Hepatocyte (in vitro differentiated cells): ENCODE data around the gene MYO18B. TPM values are rescaled to one million over a fixed set of nuclear protein-coding genes. Genes with fewer than 3 reads are reported as not detected.

Experiments used
- DNase-seq: peaks from one replicate; pipeline ENCODE4 v3.0.0-alpha.2; 2016; ENCODE audit warnings: low spot score
- H2AFZ ChIP-seq: fragments of 200-600 bp; sonication (generic); 2 replicates; pipeline ENCODE4 v1.6.0; 2016; ENCODE audit warnings: antibody characterized with exemption, mild to moderate bottlenecking
- H3K27ac ChIP-seq: fragments of 200-600 bp; sonication (generic); 2 replicates; pipeline ENCODE4 v1.5.1; 2016; ENCODE audit warnings: mild to moderate bottlenecking
- H3K27me3 ChIP-seq: fragments of 200-600 bp; sonication (generic); 2 replicates; pipeline ENCODE4 v1.6.1; 2016
- H3K36me3 ChIP-seq: fragments of 200-600 bp; sonication (generic); replicated peaks from 2 replicates; pipeline ENCODE4 v1.5.1; 2016; ENCODE audit warnings: low read depth; ENCODE audit not compliant: insufficient read depth
- H3K4me1 ChIP-seq: fragments of 200-600 bp; sonication (generic); 2 replicates; pipeline ENCODE4 v1.5.1; 2016; ENCODE audit warnings: mild to moderate bottlenecking, moderate library complexity; ENCODE audit not compliant: insufficient read depth
- H3K4me2 ChIP-seq: fragments of 200-600 bp; sonication (generic); 2 replicates; pipeline ENCODE4 v1.6.0; 2016
- H3K4me3 ChIP-seq: fragments of 200-600 bp; sonication (generic); 2 replicates; pipeline ENCODE4 v1.5.1; 2016; ENCODE audit warnings: mild to moderate bottlenecking
- H3K79me2 ChIP-seq: fragments of 200-600 bp; sonication (generic); 2 replicates; pipeline ENCODE4 v1.6.0; 2017; ENCODE audit warnings: mild to moderate bottlenecking
- H3K9me2 ChIP-seq: fragments of 200-600 bp; sonication (generic); replicated peaks from 2 replicates; pipeline ENCODE4 v1.6.0; 2017; ENCODE audit warnings: mild to moderate bottlenecking; ENCODE audit not compliant: insufficient read depth
- H3K9me3 ChIP-seq: fragments of 200-600 bp; sonication (generic); 2 replicates; pipeline ENCODE4 v1.5.1; 2016; ENCODE audit warnings: low read depth, mild to moderate bottlenecking
- H4K20me1 ChIP-seq: fragments of 200-600 bp; sonication (generic); 2 replicates; pipeline ENCODE4 v1.6.0; 2016; ENCODE audit warnings: mild to moderate bottlenecking; ENCODE audit not compliant: insufficient read depth, poor library complexity, severe bottlenecking
- CTCF ChIP-seq: fragments of 200-600 bp; sonication (generic); IDR thresholded peaks from 2 replicates; pipeline ENCODE4 v1.5.1; 2016; ENCODE audit warnings: antibody characterized with exemption, mild to moderate bottlenecking; ENCODE audit not compliant: poor library complexity
- EZH2 ChIP-seq: fragments of 200-600 bp; sonication (generic); IDR thresholded peaks from 2 replicates; pipeline ENCODE4 v1.6.1; 2016; ENCODE audit warnings: antibody characterized with exemption, mild to moderate bottlenecking, borderline replicate concordance
- EZH2phosphoT487 ChIP-seq: fragments of 200-600 bp; sonication (generic); IDR thresholded peaks from one replicate; pipeline ENCODE4 v1.6.1; 2018; ENCODE audit warnings: antibody characterized with exemption, mild to moderate bottlenecking, low read depth, moderate library complexity; ENCODE audit not compliant: unreplicated experiment, severe bottlenecking
- WGBS: methylation state at CpG from one replicate; pipeline ENCODE4 v1.1.6; 2016; ENCODE audit warnings: low lambda C conversion rate; ENCODE audit errors: missing lambda C conversion rate; 5-methylcytosine and 5-hydroxymethylcytosine counted together
- polyA plus RNA-seq: library from polyadenylated mRNA; unstranded; fragments of >200 nt; fragmentation: Nextera tagmentation; extraction: Ambion mirVana; gene quantifications from 2 replicates; pipeline ENCODE4 v1.2.1, GENCODE V29; 2016
- total RNA-seq: library from RNA; depleted of rRNA; stranded (reverse); fragments of >200 nt; gene quantifications from 2 replicates; pipeline ENCODE4 v1.2.3, GENCODE V29; 2014

The MYO18B gene
- total and polyA plus RNA-seq, 2 experiments from 2014 or later, result 0.23 TPM; not detected in 1

- H3K36me3 ChIP-seq, result no peaks in the 10 kb centered on the region
- H3K4me3 ChIP-seq, result no peak overlapping the region
- H3K4me2 ChIP-seq, result no peak overlapping the region
- H3K9me3 ChIP-seq, result no peaks in the 10 kb centered on the region
- H4K20me1 ChIP-seq, result no peaks in the 10 kb centered on the region
- 53% methylated on average over 2 of the region's 2 CpGs for WGBS
- H2AFZ ChIP-seq, result no peak overlapping the region
- H3K79me2 ChIP-seq, result no peaks in the 10 kb centered on the region
- no peaks in the 10 kb centered on the region for H3K9me2 ChIP-seq
- DNase-seq, result no peak
- H3K27me3 ChIP-seq, result peaks cover 25% of the 10 kb centered on the region
- no peaks in the 10 kb centered on the region for H3K4me1 ChIP-seq
- H3K27ac ChIP-seq, result no peak overlapping the region
- TF ChIP-seq EZH2 (no peak), EZH2phosphoT487 (no peak), CTCF (no peak)
These were observed 323.9 kb downstream of the MYO18B start for GRCh38 chr22:26065847-26066246.

GRCh38 chr22:26066534-26066933 is 324.5 kb downstream of the MYO18B start:
- TF ChIP-seq CTCF (peak; percentile 6), EZH2phosphoT487 (no peak), EZH2 (no peak)
- no peaks in the 10 kb centered on the region for H3K9me2 ChIP-seq
- no peaks in the 10 kb centered on the region for H3K36me3 ChIP-seq
- peaks cover 25% of the 10 kb centered on the region for H3K27me3 ChIP-seq
- H3K4me2 ChIP-seq, result peak overlapping the region; percentile 24
- H4K20me1 ChIP-seq, result no peaks in the 10 kb centered on the region
- no peak overlapping the region for H2AFZ ChIP-seq
- DNase-seq, result peak; percentile 17
- no peaks in the 10 kb centered on the region for H3K4me1 ChIP-seq
- no peaks in the 10 kb centered on the region for H3K79me2 ChIP-seq
- H3K27ac ChIP-seq, result no peak overlapping the region
- no peak overlapping the region for H3K4me3 ChIP-seq
- WGBS, result 7% methylated on average over 6 of the region's 6 CpGs
- no peaks in the 10 kb centered on the region for H3K9me3 ChIP-seq

GRCh38 chr22:26068571-26068970 is 326.6 kb downstream of the MYO18B start:
- H3K36me3 ChIP-seq, result no peaks in the 10 kb centered on the region

More at GRCh38 chr22:26068571-26068970, 326.6 kb downstream of the MYO18B start:
- Histone ChIP-seq H3K27ac (no peak overlapping the region), H3K79me2 (no peaks in the 10 kb centered on the region), H3K4me1 (no peaks in the 10 kb centered on the region), H3K4me3 (no peak overlapping the region), H3K27me3 (peaks cover 25% of the 10 kb centered on the region), H3K9me2 (no peaks in the 10 kb centered on the region), H3K4me2 (no peak overlapping the region), H3K9me3 (no peaks in the 10 kb centered on the region), H4K20me1 (no peaks in the 10 kb centered on the region), H2AFZ (no peak overlapping the region)
- TF ChIP-seq CTCF, result no peak
- no peak for TF ChIP-seq EZH2phosphoT487
- TF ChIP-seq EZH2, result no peak
- 37% methylated on average over 3 of the region's 3 CpGs for WGBS
- DNase-seq, result no peak
